Neural crest cell (in vitro differentiated cells): ENCODE results near the gene PFN4. TPM values are rescaled to one million over a fixed set of nuclear protein-coding genes. Genes with fewer than 3 reads are reported as not detected.

Experiments used
- DNase-seq: peaks from one replicate; pipeline ENCODE4 v3.0.0; 2021; ENCODE audit warnings: low read depth, mixed read lengths, low spot score
- H3K27ac Mint-ChIP-seq: one replicate; pipeline ENCODE4 v1.8.0; 2021; ENCODE audit warnings: mild to moderate bottlenecking, mixed read lengths; ENCODE audit not compliant: unreplicated experiment
- H3K27me3 Mint-ChIP-seq: 2 replicates; pipeline ENCODE4 v1.8.0; 2021; ENCODE audit warnings: low read depth, mild to moderate bottlenecking, mixed read lengths
- H3K36me3 Mint-ChIP-seq: 2 replicates; pipeline ENCODE4 v1.8.0; 2021; ENCODE audit warnings: low read depth, mild to moderate bottlenecking, mixed read lengths
- H3K4me1 Mint-ChIP-seq: 2 replicates; pipeline ENCODE4 v1.8.0; 2021; ENCODE audit warnings: mixed read lengths
- H3K4me3 Mint-ChIP-seq: one replicate; pipeline ENCODE4 v1.8.0; 2021; ENCODE audit warnings: mild to moderate bottlenecking, mixed read lengths
- H3K9me3 Mint-ChIP-seq: 2 replicates; pipeline ENCODE4 v1.8.0; 2021; ENCODE audit warnings: mixed read lengths
- CTCF ChIP-seq: fragments of 200-600 bp; sonication (generic); conservative IDR thresholded peaks from 2 replicates; pipeline ENCODE4 v1.5.0; 2021; ENCODE audit warnings: antibody characterized with exemption, mild to moderate bottlenecking
- total RNA-seq: library from RNA; stranded (reverse); gene quantifications from 2 replicates; pipeline ENCODE4 v1.2.1, GENCODE V29; 2021

PFN4 gene
- total RNA-seq, 1 donor from 2014 or later: 1.3 TPM

GRCh38 chr2:24076849-24077534 is 46.1 kb downstream of the PFN4 start:
- Mint-ChIP-seq H3K27me3 (no peaks in the 10 kb centered on the region), H3K4me1 (peaks cover 34% of the 10 kb centered on the region), H3K27ac (no peak overlapping the region), H3K4me3 (peak overlapping the region; percentile 97), H3K9me3 (no peaks in the 10 kb centered on the region), H3K36me3 (peaks cover 6% of the 10 kb centered on the region)
- no peak for DNase-seq
- no peak for TF ChIP-seq CTCF

- Mint-ChIP-seq H3K4me3 (peak within 1 kb of the TSS; percentile 97), H3K4me1 (peaks cover 31% of the 10 kb centered on the region), H3K9me3 (no peaks in the 10 kb centered on the region)
Measured at GRCh38 chr2:24075915-24076848, 47.0 kb downstream of the PFN4 start, which contains the start of gene SF3B6. Gene SF3B6 (minus strand): TSS chr2:24076326. CDS start chr2:24076229, 97 bp downstream.

GRCh38 chr2:24075259-24075658 is 47.9 kb downstream of the PFN4 start:
- peaks cover 6% of the 10 kb centered on the region for H3K36me3 Mint-ChIP-seq
- no peaks in the 10 kb centered on the region for H3K9me3 Mint-ChIP-seq
- peak overlapping the region; percentile 97 for H3K4me3 Mint-ChIP-seq
- H3K27me3 Mint-ChIP-seq: no peaks in the 10 kb centered on the region
- H3K27ac Mint-ChIP-seq: no peak overlapping the region
- DNase-seq: no peak
- no peak for TF ChIP-seq CTCF
- peaks cover 30% of the 10 kb centered on the region for H3K4me1 Mint-ChIP-seq

More at GRCh38 chr2:24075915-24076848, 47.0 kb downstream of the PFN4 start, which contains the start of gene SF3B6:
- no peak for TF ChIP-seq CTCF
- Mint-ChIP-seq H3K36me3 (peaks cover 6% of the 10 kb centered on the region), H3K27ac (peak within 1 kb of the TSS; percentile 97), H3K27me3 (no peaks in the 10 kb centered on the region)
- DNase-seq: peak; percentile 90

GRCh38 chr2:24073816-24074215 is 49.3 kb downstream of the PFN4 start:
- DNase-seq: no peak
- H3K4me1 Mint-ChIP-seq: peaks cover 30% of the 10 kb centered on the region
- no peak overlapping the region for H3K27ac Mint-ChIP-seq
- TF ChIP-seq CTCF: no peak
- H3K27me3 Mint-ChIP-seq: no peaks in the 10 kb centered on the region
- H3K36me3 Mint-ChIP-seq: no peaks in the 10 kb centered on the region
- H3K9me3 Mint-ChIP-seq: no peaks in the 10 kb centered on the region
- H3K4me3 Mint-ChIP-seq: peak overlapping the region; percentile 97

GRCh38 chr2:24072259-24072658 is 50.9 kb downstream of the PFN4 start:
- no peak for TF ChIP-seq CTCF
- no peak for DNase-seq
- H3K4me1 Mint-ChIP-seq: peaks cover 22% of the 10 kb centered on the region
- H3K27me3 Mint-ChIP-seq: no peaks in the 10 kb centered on the region
- peaks cover 3% of the 10 kb centered on the region for H3K36me3 Mint-ChIP-seq
- H3K4me3 Mint-ChIP-seq: peak overlapping the region; percentile 70
- no peak overlapping the region for H3K27ac Mint-ChIP-seq
- H3K9me3 Mint-ChIP-seq: no peaks in the 10 kb centered on the region
